ENCODE measurements around the gene RPAP3.

DNA sequence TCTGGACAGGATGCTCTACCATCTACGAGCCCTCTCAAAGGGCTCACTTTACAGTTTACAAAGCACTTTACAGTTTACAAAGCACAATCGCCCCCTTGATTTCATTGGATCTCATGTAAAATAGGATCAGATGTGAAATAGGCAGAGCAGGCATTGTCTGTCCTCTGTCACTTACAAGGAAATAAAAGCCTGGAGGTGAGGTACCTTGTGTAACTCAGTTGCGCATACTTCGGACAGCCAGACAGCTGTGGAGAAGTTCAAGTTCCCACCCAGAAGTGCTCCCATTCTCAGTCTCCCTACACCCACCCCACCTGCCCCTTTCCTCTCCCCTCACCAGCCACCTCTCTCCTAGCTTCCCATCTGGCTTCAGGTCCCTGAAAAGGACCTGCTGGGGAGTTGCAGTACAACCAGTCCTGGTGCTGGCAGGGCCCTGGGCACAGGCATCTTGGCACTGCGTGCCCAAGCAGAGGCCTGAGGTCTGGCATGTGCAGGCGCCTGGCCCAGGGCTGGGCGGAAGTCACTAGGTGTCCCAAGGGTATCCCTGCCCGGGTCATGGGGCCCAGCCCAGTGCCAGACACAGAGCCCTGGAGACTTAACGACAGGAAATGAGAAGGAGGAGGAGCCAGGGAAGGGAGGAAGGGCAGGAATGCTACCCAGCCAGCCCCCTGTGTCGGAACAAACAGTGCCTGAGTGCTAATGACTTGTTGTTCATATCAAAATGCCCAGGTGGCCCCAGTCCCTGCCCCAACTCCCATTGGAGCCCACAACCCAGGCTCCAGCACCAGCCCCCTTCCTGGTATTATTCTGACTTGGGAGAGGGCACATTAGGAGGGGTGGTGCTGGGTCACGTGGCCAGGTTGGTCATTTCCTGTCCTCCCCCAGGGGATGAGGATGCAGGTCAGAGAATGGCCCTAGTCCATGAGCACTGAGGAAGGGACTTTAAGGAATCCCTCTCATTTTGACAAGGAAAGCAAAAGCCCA lies 47.5 kb upstream of the RPAP3 start:
- TF ChIP-seq, protein P1, sequence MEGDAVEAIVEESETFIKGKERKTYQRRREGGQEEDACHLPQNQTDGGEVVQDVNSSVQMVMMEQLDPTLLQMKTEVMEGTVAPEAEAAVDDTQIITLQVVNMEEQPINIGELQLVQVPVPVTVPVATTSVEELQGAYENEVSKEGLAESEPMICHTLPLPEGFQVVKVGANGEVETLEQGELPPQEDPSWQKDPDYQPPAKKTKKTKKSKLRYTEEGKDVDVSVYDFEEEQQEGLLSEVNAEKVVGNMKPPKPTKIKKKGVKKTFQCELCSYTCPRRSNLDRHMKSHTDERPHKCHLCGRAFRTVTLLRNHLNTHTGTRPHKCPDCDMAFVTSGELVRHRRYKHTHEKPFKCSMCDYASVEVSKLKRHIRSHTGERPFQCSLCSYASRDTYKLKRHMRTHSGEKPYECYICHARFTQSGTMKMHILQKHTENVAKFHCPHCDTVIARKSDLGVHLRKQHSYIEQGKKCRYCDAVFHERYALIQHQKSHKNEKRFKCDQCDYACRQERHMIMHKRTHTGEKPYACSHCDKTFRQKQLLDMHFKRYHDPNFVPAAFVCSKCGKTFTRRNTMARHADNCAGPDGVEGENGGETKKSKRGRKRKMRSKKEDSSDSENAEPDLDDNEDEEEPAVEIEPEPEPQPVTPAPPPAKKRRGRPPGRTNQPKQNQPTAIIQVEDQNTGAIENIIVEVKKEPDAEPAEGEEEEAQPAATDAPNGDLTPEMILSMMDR (IDR thresholded peaks at IDR 0.05; ENCODE audit: low read depth, low read length, missing input control): no peak
- TF ChIP-seq, protein P2, sequence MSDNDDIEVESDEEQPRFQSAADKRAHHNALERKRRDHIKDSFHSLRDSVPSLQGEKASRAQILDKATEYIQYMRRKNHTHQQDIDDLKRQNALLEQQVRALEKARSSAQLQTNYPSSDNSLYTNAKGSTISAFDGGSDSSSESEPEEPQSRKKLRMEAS (IDR thresholded peaks at IDR 0.05): no peak
- TF ChIP-seq, protein P3, sequence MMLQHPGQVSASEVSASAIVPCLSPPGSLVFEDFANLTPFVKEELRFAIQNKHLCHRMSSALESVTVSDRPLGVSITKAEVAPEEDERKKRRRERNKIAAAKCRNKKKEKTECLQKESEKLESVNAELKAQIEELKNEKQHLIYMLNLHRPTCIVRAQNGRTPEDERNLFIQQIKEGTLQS (IDR thresholded peaks at IDR 0.05): no peak
- TF ChIP-seq SP1 (IDR thresholded peaks at IDR 0.05): peak; percentile 66
- TF ChIP-seq YY1 (IDR thresholded peaks at IDR 0.05): no peak
- TF ChIP-seq EGR1 (IDR thresholded peaks at IDR 0.05; ENCODE audit: low read depth in 2 of 2): no peak
